ENCODE data around the gene COL16A1. TPM values are rescaled to one million over a fixed set of nuclear protein-coding genes. Genes with fewer than 3 reads are reported as not detected.

COL16A1 gene
- total RNA-seq, 1 experiment from 2014 or later, result 6.2 TPM

DNA sequence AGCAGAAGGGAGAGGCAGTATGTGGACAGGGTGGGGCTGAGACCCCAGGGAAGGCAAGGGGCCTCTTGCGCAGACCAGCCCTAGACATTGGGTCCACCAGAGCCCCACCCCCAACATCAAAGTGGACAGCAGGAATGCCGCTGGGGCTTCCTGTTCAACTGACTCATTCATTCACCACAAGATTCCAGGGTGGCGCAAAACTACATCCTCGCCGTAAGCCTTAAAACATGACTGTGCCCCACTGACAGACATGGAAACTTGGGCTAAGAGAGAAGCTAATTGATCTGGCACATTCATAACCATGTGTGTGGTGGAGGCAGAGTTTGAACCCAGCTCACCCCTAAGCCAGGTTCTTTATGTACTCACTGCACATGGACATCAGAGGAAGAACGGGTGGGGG lies 14.0 kb downstream of the COL16A1 start:
- no peak overlapping the region for H2AFZ ChIP-seq (ENCODE audit: low read length)

More for the DNA sequence above, 14.0 kb downstream of the COL16A1 start:
- Histone ChIP-seq H3K23me2 (ENCODE audit: insufficient read length, low read depth, low read length, poor library complexity, severe bottlenecking) (no peaks in the 10 kb centered on the region), H3K23ac (ENCODE audit: insufficient read length, low read depth, low read length) (no peak overlapping the region), H4K8ac (replicated peaks; ENCODE audit: insufficient read length, low read depth, low read length) (no peak overlapping the region), H4K20me1 (ENCODE audit: control insufficient read depth, insufficient read depth, insufficient read length) (peaks cover 2% of the 10 kb centered on the region), H2BK5ac (ENCODE audit: insufficient read length, low read length) (no peak overlapping the region), H4K5ac (ENCODE audit: insufficient read length, low read depth, low read length) (no peak overlapping the region), H3K9me3 (ENCODE audit: control insufficient read depth, low read depth, low read length) (no peaks in the 10 kb centered on the region), H3K4me2 (ENCODE audit: insufficient read depth, insufficient read length, low read length) (no peak overlapping the region), H2BK120ac (ENCODE audit: low read depth, low read length, poor library complexity, severe bottlenecking) (no peak overlapping the region), H4K91ac (ENCODE audit: insufficient read length, low read depth, low read length) (no peak overlapping the region), H3K56ac (ENCODE audit: insufficient read length, low read depth, low read length) (no peak overlapping the region), H3K79me1 (ENCODE audit: insufficient read depth, low read depth, low read length, poor library complexity, severe bottlenecking) (no peaks in the 10 kb centered on the region), H2AK5ac (ENCODE audit: insufficient read length, low read length) (no peak overlapping the region), H3K27ac (ENCODE audit: insufficient read length, low read depth, low read length) (no peak overlapping the region), H3K14ac (ENCODE audit: insufficient read depth, low read length) (no peak overlapping the region), H3K4me1 (ENCODE audit: insufficient read depth, low read length) (no peaks in the 10 kb centered on the region), H3K9ac (ENCODE audit: extremely low read depth, insufficient read length, low read length) (no peak overlapping the region), H3T11ph (ENCODE audit: low read length) (no peak overlapping the region), H3K18ac (ENCODE audit: insufficient read length, low read depth, low read length) (no peak overlapping the region), H3K27me3 (ENCODE audit: insufficient read depth, low read length) (no peaks in the 10 kb centered on the region), H3K4ac (ENCODE audit: low read depth, low read length) (no peak overlapping the region), H2BK15ac (ENCODE audit: low read depth, low read length) (no peak overlapping the region), H2BK12ac (ENCODE audit: insufficient read length, low read depth, low read length) (no peak overlapping the region), H2BK20ac (ENCODE audit: low read depth, low read length, poor library complexity, severe bottlenecking) (no peak overlapping the region), H3K79me2 (ENCODE audit: insufficient read depth, low read length) (no peaks in the 10 kb centered on the region)
- WGBS (ENCODE audit: extremely low coverage, insufficient read length, low lambda C conversion rate), result no CpG with 5 or more reads among the region's 6 CpGs
- no peaks in the 10 kb centered on the region for H3K36me3 Mint-ChIP-seq (ENCODE audit: insufficient read depth in 1 of 3, low read depth in 3 of 3)
- no peak for DNase-seq
- peak overlapping the region in 1 of 3 experiments; percentile 57; a peak in 2 of 7 replicates for H3K27ac Mint-ChIP-seq
- TF ChIP-seq, protein P1, sequence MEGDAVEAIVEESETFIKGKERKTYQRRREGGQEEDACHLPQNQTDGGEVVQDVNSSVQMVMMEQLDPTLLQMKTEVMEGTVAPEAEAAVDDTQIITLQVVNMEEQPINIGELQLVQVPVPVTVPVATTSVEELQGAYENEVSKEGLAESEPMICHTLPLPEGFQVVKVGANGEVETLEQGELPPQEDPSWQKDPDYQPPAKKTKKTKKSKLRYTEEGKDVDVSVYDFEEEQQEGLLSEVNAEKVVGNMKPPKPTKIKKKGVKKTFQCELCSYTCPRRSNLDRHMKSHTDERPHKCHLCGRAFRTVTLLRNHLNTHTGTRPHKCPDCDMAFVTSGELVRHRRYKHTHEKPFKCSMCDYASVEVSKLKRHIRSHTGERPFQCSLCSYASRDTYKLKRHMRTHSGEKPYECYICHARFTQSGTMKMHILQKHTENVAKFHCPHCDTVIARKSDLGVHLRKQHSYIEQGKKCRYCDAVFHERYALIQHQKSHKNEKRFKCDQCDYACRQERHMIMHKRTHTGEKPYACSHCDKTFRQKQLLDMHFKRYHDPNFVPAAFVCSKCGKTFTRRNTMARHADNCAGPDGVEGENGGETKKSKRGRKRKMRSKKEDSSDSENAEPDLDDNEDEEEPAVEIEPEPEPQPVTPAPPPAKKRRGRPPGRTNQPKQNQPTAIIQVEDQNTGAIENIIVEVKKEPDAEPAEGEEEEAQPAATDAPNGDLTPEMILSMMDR (conservative IDR thresholded peaks at IDR 0.05), result no peak
- H3K4me1 Mint-ChIP-seq, result peaks cover 12 to 16% of the 10 kb centered on the region in 2 experiments
- no peaks in the 10 kb centered on the region for H3K9me3 Mint-ChIP-seq
- H3K27me3 Mint-ChIP-seq (ENCODE audit: low read depth), result no peaks in the 10 kb centered on the region
- no peak overlapping the region for H3K4me3 Mint-ChIP-seq

Data from H9 (cell line).